ENCODE data around the gene DNAI1. TPM values are rescaled to one million over a fixed set of nuclear protein-coding genes. Genes with fewer than 3 reads are reported as not detected.
"Not testable (repeated sequence)": the region's sequence is repeated elsewhere in the genome, so short reads cannot be mapped to it uniquely, and the experiment has no call there.

Gene DNAI1
- polyA plus RNA-seq, 1 donor (not counting 4 experiments of a cell fraction or from before 2014, with no cell fraction given) = 0.08 TPM

DNA sequence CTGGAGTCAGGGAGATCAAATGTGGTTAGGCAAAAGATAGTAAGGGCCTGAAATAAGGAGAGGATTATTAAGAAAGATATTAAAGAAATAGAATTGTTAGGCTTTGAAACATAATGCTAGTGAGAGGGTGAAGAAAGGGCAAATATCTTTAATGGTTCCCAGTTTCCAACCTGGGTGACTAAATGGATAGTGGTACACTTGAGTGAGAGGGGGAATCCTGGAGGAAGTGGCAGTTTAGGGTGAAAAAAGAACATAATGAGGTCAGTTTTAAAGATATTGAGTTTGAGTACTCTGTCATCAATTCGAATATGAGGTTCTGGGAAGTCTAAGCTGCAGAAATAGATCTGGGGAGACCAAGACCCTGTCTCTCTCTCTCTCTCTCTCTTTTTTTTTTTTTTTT lies 18.9 kb downstream of the DNAI1 start:
- Histone ChIP-seq H4K20me1 (ENCODE audit: control insufficient read depth, extremely low read depth, insufficient read depth, low read length) (no peaks in the 10 kb centered on the region), H3K79me2 (ENCODE audit: control insufficient read depth, insufficient read depth, low read length) (no peaks in the 10 kb centered on the region), H3K9ac (ENCODE audit: control insufficient read depth, extremely low read depth, insufficient read depth, low read length) (no peak overlapping the region), H3K9me1 (ENCODE audit: control insufficient read depth, extremely low read depth, insufficient read depth, low read length) (no peaks in the 10 kb centered on the region), H3K4me1 (ENCODE audit: control insufficient read depth, extremely low read depth, insufficient read depth, low read length) (no peaks in the 10 kb centered on the region), H3K36me3 (ENCODE audit: control insufficient read depth in 2 of 2, extremely low read depth in 1 of 2, insufficient read depth in 2 of 2, low read length in 2 of 2) (no peaks in the 10 kb centered on the region), H3K4me3 (ENCODE audit: control insufficient read depth in 2 of 3, extremely low read depth in 1 of 3, insufficient read depth in 2 of 3, low read depth in 1 of 3, low read length in 3 of 3) (no peak overlapping the region), H3K4me2 (ENCODE audit: control insufficient read depth, extremely low read depth, insufficient read depth, low read depth, low read length) (no peak overlapping the region), H3K9me3 (ENCODE audit: control insufficient read depth, low read depth, low read length) (no peaks in the 10 kb centered on the region), H3K27me3 (ENCODE audit: control insufficient read depth, extremely low read depth, insufficient read depth, low read length) (no peaks in the 10 kb centered on the region), H2AFZ (ENCODE audit: control insufficient read depth, low read length) (no peak overlapping the region), H3K27ac (ENCODE audit: control insufficient read depth, insufficient read depth, low read length) (no peak overlapping the region)
- DNase-seq (ENCODE audit: low read depth, low spot score) = no peak
- FAIRE-seq = no peak
- TF ChIP-seq, protein P1, sequence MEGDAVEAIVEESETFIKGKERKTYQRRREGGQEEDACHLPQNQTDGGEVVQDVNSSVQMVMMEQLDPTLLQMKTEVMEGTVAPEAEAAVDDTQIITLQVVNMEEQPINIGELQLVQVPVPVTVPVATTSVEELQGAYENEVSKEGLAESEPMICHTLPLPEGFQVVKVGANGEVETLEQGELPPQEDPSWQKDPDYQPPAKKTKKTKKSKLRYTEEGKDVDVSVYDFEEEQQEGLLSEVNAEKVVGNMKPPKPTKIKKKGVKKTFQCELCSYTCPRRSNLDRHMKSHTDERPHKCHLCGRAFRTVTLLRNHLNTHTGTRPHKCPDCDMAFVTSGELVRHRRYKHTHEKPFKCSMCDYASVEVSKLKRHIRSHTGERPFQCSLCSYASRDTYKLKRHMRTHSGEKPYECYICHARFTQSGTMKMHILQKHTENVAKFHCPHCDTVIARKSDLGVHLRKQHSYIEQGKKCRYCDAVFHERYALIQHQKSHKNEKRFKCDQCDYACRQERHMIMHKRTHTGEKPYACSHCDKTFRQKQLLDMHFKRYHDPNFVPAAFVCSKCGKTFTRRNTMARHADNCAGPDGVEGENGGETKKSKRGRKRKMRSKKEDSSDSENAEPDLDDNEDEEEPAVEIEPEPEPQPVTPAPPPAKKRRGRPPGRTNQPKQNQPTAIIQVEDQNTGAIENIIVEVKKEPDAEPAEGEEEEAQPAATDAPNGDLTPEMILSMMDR (optimal IDR thresholded peaks at IDR 0.05 in 1 of 3, IDR thresholded peaks at IDR 0.05 in 1 of 3, conservative IDR thresholded peaks at IDR 0.05 in 1 of 3; ENCODE audit: extremely low read depth in 1 of 3, insufficient read depth in 2 of 3, low read length in 3 of 3) = no peak
- no peak for TF ChIP-seq EZH2 (IDR thresholded peaks at IDR 0.05; ENCODE audit: low read length)
- dilution Hi-C loops (cut with MboI; ENCODE audit: extremely low pct_ligation_motif_present, low sequenced_read_pairs) = no loop called here

DNA sequence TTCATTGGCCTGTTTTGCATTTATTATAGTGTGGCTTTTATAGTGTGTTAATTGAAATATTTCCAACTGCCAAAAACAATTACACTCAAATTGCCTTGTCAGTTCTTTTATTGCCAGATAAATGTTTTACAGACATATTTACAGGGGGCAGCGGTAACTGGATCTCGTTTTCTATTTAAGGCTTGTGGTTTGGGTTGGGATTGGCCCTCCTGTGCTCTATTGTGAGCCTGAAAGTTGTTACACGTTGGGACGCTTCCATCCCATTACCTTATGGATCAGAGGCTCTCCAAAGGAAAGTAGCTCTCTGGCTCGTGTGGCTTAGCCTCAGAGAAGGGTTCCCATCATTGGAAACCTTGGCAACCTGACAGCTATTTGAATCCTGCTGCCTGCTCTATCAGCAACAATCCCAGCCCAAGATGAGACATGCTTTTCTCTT lies 20.8 kb downstream of the DNAI1 start:
- no peaks in the 10 kb centered on the region for H4K20me1 ChIP-seq (ENCODE audit: control insufficient read depth, extremely low read depth, insufficient read depth, low read length)
- H3K9me1 ChIP-seq (ENCODE audit: control insufficient read depth, extremely low read depth, insufficient read depth, low read length) = no peaks in the 10 kb centered on the region
- no peak overlapping the region for H3K9ac ChIP-seq (ENCODE audit: control insufficient read depth, extremely low read depth, insufficient read depth, low read length)
- TF ChIP-seq, protein P1 (optimal IDR thresholded peaks at IDR 0.05 in 1 of 3, IDR thresholded peaks at IDR 0.05 in 1 of 3, conservative IDR thresholded peaks at IDR 0.05 in 1 of 3; ENCODE audit: extremely low read depth in 1 of 3, insufficient read depth in 2 of 3, low read length in 3 of 3) = no peak
- TF ChIP-seq EZH2 (IDR thresholded peaks at IDR 0.05; ENCODE audit: low read length) = no peak
- no peak overlapping the region for H2AFZ ChIP-seq (ENCODE audit: control insufficient read depth, low read length)
- no peak overlapping the region for H3K27ac ChIP-seq (ENCODE audit: control insufficient read depth, insufficient read depth, low read length)
- dilution Hi-C loops (cut with MboI; ENCODE audit: extremely low pct_ligation_motif_present, low sequenced_read_pairs) = no loop called here
- no peak overlapping the region for H3K4me2 ChIP-seq (ENCODE audit: control insufficient read depth, extremely low read depth, insufficient read depth, low read depth, low read length)
- no peaks in the 10 kb centered on the region for H3K27me3 ChIP-seq (ENCODE audit: control insufficient read depth, extremely low read depth, insufficient read depth, low read length)
- no peaks in the 10 kb centered on the region for H3K4me1 ChIP-seq (ENCODE audit: control insufficient read depth, extremely low read depth, insufficient read depth, low read length)
- no peak for DNase-seq (ENCODE audit: low read depth, low spot score)
- no peaks in the 10 kb centered on the region for H3K9me3 ChIP-seq (ENCODE audit: control insufficient read depth, low read depth, low read length)
- no peaks in the 10 kb centered on the region for H3K36me3 ChIP-seq (ENCODE audit: control insufficient read depth in 2 of 2, extremely low read depth in 1 of 2, insufficient read depth in 2 of 2, low read length in 2 of 2)
- FAIRE-seq = no peak
- no peaks in the 10 kb centered on the region for H3K79me2 ChIP-seq (ENCODE audit: control insufficient read depth, insufficient read depth, low read length)
- H3K4me3 ChIP-seq (ENCODE audit: control insufficient read depth in 2 of 3, extremely low read depth in 1 of 3, insufficient read depth in 2 of 3, low read depth in 1 of 3, low read length in 3 of 3) = no peak overlapping the region

DNA sequence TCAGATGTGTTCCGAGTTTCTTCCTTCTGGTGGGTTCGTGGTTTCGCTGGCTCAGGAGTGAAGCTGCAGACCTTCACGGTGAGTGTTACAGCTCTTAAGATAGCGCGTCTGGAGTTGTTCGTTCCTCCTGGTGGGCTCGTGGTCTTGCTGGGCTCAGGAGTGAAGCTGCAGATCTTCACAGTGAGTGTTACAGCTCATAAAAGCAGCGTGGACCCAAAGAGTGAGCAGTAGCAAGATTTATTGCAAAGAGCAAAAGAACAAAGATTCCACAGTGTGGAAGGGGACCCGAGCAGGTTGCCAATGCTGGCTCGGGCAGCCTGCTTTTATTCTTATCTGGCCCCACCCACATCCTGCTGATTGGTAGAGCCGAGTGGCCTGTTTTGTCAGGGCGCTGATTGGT lies 23.0 kb downstream of the DNAI1 start:
- DNase-seq (ENCODE audit: low read depth, low spot score); H3K4me1 ChIP-seq (ENCODE audit: control insufficient read depth, extremely low read depth, insufficient read depth, low read length); H4K20me1 ChIP-seq (ENCODE audit: control insufficient read depth, extremely low read depth, insufficient read depth, low read length); H3K27ac ChIP-seq (ENCODE audit: control insufficient read depth, insufficient read depth, low read length); H3K79me2 ChIP-seq (ENCODE audit: control insufficient read depth, insufficient read depth, low read length); H2AFZ ChIP-seq (ENCODE audit: control insufficient read depth, low read length); H3K9me3 ChIP-seq (ENCODE audit: control insufficient read depth, low read depth, low read length); dilution Hi-C loops (cut with MboI; ENCODE audit: extremely low pct_ligation_motif_present, low sequenced_read_pairs); H3K4me3 ChIP-seq (ENCODE audit: control insufficient read depth in 2 of 3, extremely low read depth in 1 of 3, insufficient read depth in 2 of 3, low read depth in 1 of 3, low read length in 3 of 3); H3K27me3 ChIP-seq (ENCODE audit: control insufficient read depth, extremely low read depth, insufficient read depth, low read length); FAIRE-seq; H3K36me3 ChIP-seq (ENCODE audit: control insufficient read depth in 2 of 2, extremely low read depth in 1 of 2, insufficient read depth in 2 of 2, low read length in 2 of 2); H3K9ac ChIP-seq (ENCODE audit: control insufficient read depth, extremely low read depth, insufficient read depth, low read length); H3K4me2 ChIP-seq (ENCODE audit: control insufficient read depth, extremely low read depth, insufficient read depth, low read depth, low read length); H3K9me1 ChIP-seq (ENCODE audit: control insufficient read depth, extremely low read depth, insufficient read depth, low read length): not testable (repeated sequence)

DNA sequence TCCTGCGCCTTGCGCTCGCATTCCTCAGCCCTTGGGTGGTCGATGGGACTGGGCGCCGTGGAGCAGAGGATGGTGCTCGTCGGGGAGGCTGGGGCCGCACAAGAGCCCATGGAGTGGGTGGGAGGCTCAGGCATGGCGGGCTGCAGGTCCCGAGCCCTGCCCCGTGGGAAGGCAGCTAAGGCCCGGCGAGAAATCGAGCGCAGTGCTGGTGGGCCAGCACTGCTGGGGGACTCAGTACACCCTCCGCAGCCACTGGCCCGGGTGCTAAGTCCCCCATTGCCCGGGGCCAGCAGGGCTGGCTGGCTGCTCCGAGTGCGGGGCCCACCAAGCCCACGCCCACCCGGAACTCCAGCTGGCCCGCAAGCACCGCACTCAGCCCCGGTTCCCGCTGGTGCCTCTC lies 24.1 kb downstream of the DNAI1 start:
- H3K36me3 ChIP-seq (ENCODE audit: control insufficient read depth in 2 of 2, extremely low read depth in 1 of 2, insufficient read depth in 2 of 2, low read length in 2 of 2); H3K27ac ChIP-seq (ENCODE audit: control insufficient read depth, insufficient read depth, low read length); DNase-seq (ENCODE audit: low read depth, low spot score); FAIRE-seq; H3K9me1 ChIP-seq (ENCODE audit: control insufficient read depth, extremely low read depth, insufficient read depth, low read length); H3K79me2 ChIP-seq (ENCODE audit: control insufficient read depth, insufficient read depth, low read length); H3K4me2 ChIP-seq (ENCODE audit: control insufficient read depth, extremely low read depth, insufficient read depth, low read depth, low read length); H4K20me1 ChIP-seq (ENCODE audit: control insufficient read depth, extremely low read depth, insufficient read depth, low read length); H3K4me3 ChIP-seq (ENCODE audit: control insufficient read depth in 2 of 3, extremely low read depth in 1 of 3, insufficient read depth in 2 of 3, low read depth in 1 of 3, low read length in 3 of 3); H3K9ac ChIP-seq (ENCODE audit: control insufficient read depth, extremely low read depth, insufficient read depth, low read length); H3K4me1 ChIP-seq (ENCODE audit: control insufficient read depth, extremely low read depth, insufficient read depth, low read length); dilution Hi-C loops (cut with MboI; ENCODE audit: extremely low pct_ligation_motif_present, low sequenced_read_pairs); H2AFZ ChIP-seq (ENCODE audit: control insufficient read depth, low read length); H3K9me3 ChIP-seq (ENCODE audit: control insufficient read depth, low read depth, low read length); H3K27me3 ChIP-seq (ENCODE audit: control insufficient read depth, extremely low read depth, insufficient read depth, low read length): not testable (repeated sequence)
